Measurements from ENCODE around the gene CYB5R3.

CYB5R3 gene

GRCh38 chr22:42617155-42617983 is 31.8 kb downstream of the CYB5R3 start:
- H3K27ac ChIP-seq: peak overlapping the region; percentile 97
- TF ChIP-seq, protein P1, sequence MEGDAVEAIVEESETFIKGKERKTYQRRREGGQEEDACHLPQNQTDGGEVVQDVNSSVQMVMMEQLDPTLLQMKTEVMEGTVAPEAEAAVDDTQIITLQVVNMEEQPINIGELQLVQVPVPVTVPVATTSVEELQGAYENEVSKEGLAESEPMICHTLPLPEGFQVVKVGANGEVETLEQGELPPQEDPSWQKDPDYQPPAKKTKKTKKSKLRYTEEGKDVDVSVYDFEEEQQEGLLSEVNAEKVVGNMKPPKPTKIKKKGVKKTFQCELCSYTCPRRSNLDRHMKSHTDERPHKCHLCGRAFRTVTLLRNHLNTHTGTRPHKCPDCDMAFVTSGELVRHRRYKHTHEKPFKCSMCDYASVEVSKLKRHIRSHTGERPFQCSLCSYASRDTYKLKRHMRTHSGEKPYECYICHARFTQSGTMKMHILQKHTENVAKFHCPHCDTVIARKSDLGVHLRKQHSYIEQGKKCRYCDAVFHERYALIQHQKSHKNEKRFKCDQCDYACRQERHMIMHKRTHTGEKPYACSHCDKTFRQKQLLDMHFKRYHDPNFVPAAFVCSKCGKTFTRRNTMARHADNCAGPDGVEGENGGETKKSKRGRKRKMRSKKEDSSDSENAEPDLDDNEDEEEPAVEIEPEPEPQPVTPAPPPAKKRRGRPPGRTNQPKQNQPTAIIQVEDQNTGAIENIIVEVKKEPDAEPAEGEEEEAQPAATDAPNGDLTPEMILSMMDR (conservative IDR thresholded peaks at IDR 0.05): no peak

- H3K27ac ChIP-seq: peak overlapping the region; percentile 97
Observed at GRCh38 chr22:42615860-42616175, 33.4 kb downstream of the CYB5R3 start.

GRCh38 chr22:42615092-42615859 is 33.9 kb downstream of the CYB5R3 start:
- TF ChIP-seq, protein P1 (conservative IDR thresholded peaks at IDR 0.05): no peak
- peak overlapping the region; percentile 97 for H3K27ac ChIP-seq

- TF ChIP-seq, protein P1 (conservative IDR thresholded peaks at IDR 0.05): peak; percentile 34
- peak within 1 kb of the TSS; percentile 97 for H3K27ac ChIP-seq
Observed at GRCh38 chr22:42614312-42615091, 34.7 kb downstream of the CYB5R3 start, which contains the start of gene POLDIP3. TSS of gene POLDIP3 (minus strand) at chr22:42614883. CDS start at chr22:42614857, 26 bp downstream.

GRCh38 chr22:42613872-42614301 is 35.3 kb downstream of the CYB5R3 start:
- TF ChIP-seq, protein P1 (conservative IDR thresholded peaks at IDR 0.05): no peak
- peak overlapping the region; percentile 97 for H3K27ac ChIP-seq

- TF ChIP-seq, protein P1 (conservative IDR thresholded peaks at IDR 0.05): no peak
- peak overlapping the region; percentile 97 for H3K27ac ChIP-seq
Observed at GRCh38 chr22:42612336-42612735, 36.9 kb downstream of the CYB5R3 start.

DNA sequence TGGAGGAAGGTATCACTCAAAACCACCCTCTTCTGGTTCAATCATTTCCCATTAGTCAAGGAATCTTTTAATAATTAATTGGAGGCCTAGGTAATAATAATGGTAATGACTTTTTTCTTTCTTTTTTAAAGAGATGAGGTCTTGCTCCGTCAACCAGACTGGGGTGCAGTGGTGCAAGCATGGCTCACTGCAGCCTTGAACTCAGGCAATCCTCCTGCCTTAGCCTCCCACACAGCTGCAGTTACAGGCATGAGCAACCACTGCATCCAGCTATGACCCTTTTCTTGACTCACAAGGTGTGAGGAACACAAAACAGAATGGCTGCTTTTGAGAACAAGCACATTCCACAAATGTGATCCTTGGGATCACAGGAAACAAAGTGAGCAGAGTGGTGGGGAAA is 38.1 kb downstream of the CYB5R3 start:
- peak overlapping the region; percentile 5; the same call in 1 of the 2 replicates for H3K27ac ChIP-seq
- TF ChIP-seq, protein P1 (conservative IDR thresholded peaks at IDR 0.05): no peak

Measured in VCaP (cell line).